IPS-11a (cell line): ENCODE results near the gene ZFAND6.
"Not testable (repeated sequence)": the region's sequence is repeated elsewhere in the genome, so short reads cannot be mapped to it uniquely, and the experiment has no call there.

Experiments
- H3K4me3 ChIP-seq: one replicate; pipeline ENCODE4 v1.5.1; 2013; ENCODE audit warnings: low read depth, low read length, control low read depth

Gene ZFAND6

DNA sequence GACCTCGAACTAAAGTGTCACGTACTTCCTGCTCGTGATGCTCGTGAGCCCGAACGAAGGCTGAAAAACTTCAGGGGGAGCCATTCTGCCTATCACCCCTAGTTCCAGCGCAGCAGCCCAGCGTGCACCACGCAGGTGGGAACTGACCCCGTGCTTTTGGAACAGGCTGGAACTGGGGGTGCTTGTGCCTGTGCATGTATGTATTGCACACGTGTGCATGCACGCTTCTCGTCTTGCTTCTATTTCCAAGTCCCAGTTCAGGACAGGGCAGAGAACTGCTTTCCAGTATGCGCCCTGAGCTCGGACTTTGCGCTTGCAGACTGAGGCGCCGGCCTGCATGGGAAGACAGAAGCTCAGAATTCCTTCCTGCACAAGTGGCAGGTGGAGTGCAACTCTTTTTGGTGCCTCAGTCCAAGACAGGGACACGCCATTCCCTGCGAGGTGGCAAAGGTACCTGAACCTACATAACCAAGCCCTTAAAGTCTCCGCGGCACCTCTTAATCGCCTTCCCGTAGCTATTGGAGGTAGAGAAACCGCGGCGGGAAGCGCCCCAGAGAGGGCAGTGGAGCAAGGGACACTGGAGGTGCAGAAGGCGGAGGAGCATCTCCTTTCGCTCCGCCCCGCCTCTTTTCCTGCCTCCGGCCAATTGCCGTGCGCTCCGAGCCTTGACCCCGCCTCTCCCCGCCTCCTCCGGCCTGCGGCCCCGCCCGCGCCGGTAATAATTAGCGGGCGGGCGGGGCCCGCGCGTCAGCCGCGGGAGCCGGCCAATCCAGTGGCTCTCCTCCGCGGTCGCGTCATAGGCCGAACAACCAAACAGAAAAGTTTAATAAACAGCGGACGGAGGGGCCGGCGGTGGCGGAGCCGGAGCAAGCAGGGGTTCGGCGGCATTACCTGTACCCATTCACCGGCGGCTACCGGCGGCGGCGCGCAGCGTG is at the start of gene ZFAND6:
TSS of gene ZFAND6 (plus strand) at position 826 of the 935 bp plus-strand sequence. CDS start 60,669 bp downstream, outside the sequence.
- peak within 1 kb of the TSS; percentile 83 for H3K4me3 ChIP-seq

DNA sequence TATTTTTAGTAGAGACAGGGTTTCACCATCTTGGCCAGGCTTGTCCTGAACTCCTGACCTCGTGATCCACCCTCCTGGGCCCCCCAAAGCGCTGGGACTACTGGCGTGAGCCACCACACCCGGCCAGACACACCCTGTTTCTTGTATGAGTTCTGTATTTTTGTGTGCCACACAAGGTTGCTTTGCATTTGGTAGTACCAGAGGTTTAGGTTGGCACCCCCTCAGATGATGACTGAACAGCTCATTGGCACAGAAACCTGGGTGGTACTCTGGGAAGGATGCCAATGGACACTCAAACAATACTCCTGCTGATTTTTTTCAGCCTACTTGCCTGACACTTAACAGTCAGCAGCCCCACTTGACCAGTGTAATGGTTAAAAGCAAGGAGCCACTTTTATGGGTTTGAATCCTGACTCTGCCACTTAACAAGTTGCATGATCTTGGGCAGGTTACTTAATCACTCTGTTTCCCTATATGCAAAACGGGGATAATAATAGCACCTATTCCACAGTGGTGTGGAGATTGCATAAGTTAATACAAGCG is 49.3 kb upstream of the ZFAND6 start:
- H3K4me3 ChIP-seq = no peak overlapping the region

DNA sequence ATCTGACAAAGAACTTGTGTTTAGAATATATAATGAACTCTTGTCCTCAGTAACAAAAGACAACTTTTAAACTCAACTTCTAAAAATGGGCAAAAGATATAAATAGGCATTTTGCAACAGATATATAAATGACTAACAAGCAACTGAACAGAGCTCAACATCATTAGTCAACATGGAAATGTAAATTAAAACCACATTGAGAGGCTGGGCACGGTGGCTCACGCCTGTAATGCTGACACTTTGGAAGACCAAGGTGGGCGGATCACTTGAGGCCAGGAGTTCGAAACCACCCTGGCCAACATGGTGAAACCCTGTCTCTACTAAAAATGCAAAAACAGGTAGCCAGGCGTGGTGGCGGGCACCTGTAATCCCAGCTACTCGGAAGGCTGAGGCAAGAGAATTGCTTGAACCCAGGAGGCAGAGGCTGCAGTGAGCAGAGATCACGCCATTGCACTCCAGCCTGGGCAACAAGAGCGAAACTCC is 48.4 kb upstream of the ZFAND6 start:
- not testable (repeated sequence) for H3K4me3 ChIP-seq

DNA sequence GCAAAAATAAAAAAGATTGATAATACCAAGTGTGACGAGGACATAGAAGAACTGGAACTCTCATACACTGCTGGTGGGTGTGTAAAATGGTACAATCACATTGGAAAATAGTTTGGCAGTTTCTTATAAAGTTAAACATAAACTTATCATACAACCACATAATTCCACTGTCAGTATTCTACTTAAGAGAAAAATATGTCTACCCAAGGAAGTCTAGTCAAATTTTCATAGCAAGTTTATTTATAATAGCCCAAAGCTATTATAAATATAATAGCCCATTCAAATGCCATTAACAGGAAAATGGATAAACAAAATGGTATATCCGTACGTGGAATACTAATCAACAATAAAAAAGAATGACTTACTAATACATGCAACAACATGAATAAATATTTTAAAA is 47.9 kb upstream of the ZFAND6 start:
- no peak overlapping the region for H3K4me3 ChIP-seq

DNA sequence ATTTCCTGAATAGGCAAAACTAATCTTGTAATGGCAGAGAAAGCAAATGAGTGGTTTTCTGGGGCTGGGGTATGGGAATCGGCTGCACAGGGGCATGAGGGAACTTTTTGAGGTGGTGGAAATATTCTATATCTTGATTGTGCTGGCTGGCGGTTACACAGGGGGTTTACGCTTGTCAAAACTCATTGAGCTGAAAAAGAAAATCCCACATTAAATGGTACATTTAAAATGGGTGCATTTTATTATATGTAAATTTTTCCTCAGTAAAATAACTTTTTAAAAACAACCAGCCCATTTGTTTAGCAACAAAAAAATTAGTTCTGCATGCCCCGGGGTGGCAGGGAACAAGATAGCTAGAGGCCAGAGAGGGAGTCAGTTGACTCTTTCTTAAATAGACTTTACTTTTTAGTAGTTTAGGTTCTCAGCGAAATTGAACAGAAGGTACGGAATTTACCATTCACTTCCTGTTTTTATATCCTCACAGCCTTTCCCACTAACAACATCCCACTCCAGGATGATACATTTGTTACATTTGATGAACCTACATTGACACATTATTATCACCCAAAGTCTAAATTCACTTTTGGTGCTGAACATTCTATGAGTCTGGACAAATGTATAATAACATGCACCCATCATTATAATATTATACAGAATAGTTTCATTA is 47.3 kb upstream of the ZFAND6 start:
- no peak overlapping the region for H3K4me3 ChIP-seq

DNA sequence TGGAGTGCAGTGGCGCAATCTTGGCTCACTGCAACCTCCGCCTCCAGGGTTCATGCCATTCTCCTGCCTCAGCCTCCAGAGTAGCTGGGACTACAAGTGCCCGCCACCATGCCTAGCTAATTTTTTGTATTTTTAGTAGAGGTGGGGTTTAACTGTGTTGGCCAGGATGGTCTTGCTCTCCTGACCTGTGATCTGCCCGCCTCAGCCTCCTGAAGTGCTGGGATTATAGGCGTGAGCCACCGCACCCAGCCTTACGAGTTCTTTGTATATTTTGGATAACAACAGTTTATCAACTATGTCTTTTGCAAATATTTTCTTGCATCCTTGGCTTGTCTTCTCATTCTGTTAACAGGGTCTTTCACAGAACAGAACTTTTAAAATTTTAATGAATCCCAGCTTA is 45.3 kb upstream of the ZFAND6 start:
- H3K4me3 ChIP-seq = not testable (repeated sequence)

DNA sequence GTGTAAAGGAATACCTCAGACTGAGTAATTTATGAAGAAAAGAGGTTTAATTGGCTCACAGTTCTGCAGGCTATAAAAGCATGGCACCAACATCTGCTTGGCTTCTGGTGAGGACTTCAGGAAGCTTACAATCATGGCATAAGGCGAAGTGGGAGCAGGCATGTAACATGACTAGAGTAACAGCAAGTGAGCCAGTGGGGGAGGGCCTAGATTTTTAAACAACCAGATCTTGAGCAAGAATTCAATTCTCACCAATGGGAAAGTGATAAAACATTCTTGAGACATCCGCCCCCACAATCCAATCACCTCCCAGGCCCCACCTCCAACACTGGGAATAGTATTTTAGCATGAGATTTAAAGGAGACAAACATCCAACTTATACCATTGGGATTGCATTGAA is 44.3 kb upstream of the ZFAND6 start:
- H3K4me3 ChIP-seq = no peak overlapping the region

DNA sequence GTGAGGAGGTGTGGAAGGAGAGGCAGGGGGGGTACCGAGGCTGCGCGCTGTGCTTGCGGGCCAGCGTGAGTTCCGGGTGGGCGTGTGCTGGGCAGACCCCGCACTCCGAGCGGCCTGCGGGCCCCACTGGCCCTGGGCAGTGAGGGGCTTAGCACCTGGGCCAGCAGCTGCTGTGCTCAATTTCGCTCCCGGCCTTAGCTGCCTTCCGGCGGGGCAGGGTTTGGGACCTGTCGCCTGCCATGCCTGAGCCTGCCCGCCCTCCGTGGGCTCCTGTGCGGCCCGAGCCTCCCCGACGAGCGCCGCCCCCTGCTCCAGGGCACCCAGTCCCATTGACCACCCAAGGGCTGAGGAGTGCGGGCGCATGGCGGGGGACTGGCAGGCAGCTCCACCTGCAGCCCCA is 43.0 kb upstream of the ZFAND6 start:
- not testable (repeated sequence) for H3K4me3 ChIP-seq

DNA sequence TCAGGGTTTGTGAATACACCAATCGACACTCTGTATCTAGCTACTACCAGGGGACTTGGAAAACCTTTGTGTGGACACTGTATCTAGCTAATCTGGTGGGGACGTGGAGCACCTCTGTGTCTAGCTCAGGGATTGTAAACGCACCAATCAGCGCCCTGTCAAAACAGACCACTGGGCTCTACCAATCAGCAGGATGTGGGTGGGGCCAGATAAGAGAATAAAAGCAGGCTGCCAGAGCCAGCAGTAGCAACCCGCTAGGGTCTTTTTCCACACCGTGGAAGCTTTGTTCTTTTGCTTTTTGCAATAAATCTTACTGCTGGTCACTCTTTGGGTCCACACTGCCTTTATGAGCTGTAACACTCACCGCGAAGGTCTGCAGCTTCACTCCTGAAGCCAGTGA is 42.3 kb upstream of the ZFAND6 start:
- H3K4me3 ChIP-seq = not testable (repeated sequence)

DNA sequence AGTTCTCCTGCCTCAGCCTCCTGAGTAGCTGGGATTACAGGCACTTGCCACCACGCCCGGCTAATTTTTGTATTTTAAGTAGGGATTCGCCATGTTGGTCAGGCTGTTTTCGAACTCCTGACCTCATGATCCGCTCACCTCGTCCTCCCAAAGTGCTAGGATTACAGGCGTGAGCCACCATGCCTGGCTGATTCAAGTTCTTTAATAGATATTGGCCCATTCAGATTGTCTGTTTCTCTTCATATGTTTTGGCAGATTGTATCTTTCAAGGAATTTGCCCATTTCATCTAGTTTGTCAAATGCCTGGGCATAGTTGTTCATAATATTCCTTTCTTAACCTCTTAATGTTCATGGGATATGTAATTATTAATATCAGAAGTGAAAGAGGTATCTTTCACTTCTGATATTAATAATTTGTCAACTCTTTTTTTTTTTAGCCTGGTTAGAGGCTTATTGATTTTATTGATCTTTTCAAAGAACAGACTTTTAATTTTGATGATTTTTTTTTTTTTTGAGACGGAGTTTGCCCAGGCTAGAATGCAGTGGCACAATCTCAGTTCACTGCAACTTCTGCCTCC is 40.2 kb upstream of the ZFAND6 start:
- no peak overlapping the region for H3K4me3 ChIP-seq

DNA sequence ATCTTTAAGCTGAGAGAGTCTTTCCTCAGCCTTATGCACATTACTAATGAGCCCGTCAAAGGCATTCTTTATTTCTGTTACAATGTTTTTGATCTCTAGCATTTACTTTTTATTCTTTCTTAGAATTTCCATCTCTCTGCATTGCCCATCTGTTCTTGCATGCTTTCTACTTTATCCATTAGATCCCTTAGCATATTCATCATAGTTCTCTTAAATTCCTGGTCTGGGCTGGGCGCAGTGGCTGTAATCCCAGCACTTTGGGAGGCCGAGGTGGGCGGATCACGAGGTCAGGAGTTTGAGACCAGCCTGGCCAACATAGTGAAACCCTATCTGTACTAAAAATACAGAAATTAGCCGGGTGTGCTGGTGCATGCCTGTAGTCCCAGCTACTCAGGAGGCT is 39.3 kb upstream of the ZFAND6 start:
- not testable (repeated sequence) for H3K4me3 ChIP-seq

DNA sequence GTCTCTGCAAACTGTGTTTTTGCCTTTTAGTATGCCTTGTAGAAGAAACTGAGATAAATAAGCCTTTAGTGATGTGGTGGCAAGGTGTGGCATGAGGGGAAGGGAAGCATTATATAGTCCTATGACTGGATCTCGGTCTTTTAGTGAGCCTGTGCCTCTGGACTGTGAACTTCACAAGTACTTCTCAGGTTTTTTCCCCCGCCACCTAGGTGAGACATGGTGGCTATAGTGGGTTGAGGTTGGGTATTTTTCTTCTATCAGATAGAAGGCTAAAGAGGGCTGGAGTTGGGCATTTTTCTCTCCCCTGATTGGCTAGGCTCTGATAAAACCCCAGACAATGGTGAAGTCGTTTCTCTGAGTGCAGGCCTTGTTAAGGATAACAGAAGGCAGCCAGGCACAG is 38.7 kb upstream of the ZFAND6 start:
- no peak overlapping the region for H3K4me3 ChIP-seq

DNA sequence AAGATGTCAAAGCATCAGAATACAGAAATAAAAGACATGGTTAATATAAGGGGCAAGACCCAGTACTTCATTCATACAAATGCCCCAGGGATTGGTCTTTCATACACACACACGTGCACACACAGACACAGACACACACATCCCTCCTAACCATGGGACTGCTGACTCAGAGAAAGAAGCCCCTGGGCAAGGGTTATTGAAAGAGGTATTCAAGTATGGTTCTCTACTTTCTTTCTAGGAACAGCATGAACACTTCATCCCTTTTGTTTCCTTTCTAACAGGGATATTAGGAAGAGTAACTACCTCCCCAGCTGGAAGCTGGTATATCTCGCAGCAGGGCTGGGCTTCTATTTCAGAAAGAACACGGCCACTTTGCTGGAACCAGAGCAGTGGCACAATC is 33.2 kb upstream of the ZFAND6 start:
- no peak overlapping the region for H3K4me3 ChIP-seq

DNA sequence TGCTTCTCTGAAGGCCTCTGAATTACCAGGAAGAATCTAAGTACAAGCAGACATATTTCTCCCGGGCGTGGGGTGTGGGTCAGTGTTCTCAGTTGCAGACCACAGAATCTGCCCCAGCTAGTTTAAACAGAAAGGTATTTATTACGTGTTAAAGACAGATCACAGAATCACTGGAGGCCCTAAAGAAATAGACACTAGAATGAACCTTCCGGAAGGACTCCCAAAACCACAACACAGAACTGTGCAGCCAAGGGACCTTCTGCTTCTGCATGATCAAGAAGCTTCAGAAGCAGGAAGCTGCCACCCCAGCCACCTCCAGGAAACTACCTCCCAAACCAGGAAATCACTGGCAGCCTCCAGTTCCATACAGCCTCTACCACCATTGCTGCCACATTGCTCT is 32.7 kb upstream of the ZFAND6 start:
- no peak overlapping the region for H3K4me3 ChIP-seq

DNA sequence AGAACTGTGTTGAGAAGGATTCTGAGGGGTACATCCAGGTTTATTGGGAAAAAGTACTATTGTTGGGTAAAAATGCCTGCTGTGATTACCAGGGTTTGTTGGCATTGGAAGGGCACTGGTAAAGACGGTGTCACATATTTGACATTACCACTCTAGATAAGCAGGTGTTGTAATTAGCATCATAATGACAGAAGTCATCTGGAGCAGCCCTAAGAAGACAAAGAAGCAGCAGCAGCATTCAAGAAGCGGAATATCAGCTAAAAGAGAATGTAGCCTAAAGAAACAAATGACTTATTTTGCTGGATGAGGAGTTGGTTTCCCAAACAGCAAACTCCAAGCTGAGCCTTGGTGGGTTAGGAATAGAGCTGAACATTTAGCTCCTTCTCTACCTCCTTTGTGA is 30.5 kb upstream of the ZFAND6 start:
- H3K4me3 ChIP-seq = no peak overlapping the region

DNA sequence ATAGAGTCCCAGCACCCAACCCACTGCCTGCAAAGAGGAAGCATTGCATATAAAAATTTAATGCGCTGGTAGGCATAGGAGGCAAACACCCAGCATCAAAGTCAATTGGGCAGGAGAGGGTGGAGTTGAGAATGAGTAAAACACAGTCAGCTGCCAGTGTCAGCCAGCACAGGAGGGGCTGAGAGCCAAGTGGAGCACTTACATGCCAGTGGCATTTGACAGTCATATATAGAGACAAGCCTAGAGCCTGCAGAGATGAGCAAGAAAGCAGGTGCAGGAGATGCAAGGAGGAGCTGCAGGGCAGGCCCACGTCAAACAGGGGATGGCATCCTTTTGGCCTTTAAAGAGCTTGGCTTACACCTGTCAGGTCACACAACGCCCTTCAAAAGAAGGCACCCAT is 27.6 kb upstream of the ZFAND6 start:
- H3K4me3 ChIP-seq = no peak overlapping the region

DNA sequence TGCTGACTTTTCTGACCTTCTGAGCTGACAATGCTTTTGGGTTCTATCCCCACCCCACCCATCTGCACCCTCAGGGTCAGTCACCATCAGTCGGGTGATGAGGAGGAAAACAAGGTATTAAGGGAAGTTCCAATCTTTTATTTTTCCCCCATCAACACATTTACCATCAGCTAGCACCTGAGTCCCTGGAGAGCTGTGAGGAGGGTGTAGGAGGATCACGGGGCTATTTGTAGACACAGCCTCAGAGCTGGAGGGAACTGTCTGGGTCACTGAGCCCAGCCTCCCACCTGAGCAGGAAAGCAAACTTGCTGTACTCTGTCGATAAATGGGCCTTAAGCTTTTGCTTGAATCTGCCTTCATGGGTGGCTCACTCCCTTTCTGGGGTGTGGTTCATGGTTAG is 24.8 kb upstream of the ZFAND6 start:
- no peak overlapping the region for H3K4me3 ChIP-seq

DNA sequence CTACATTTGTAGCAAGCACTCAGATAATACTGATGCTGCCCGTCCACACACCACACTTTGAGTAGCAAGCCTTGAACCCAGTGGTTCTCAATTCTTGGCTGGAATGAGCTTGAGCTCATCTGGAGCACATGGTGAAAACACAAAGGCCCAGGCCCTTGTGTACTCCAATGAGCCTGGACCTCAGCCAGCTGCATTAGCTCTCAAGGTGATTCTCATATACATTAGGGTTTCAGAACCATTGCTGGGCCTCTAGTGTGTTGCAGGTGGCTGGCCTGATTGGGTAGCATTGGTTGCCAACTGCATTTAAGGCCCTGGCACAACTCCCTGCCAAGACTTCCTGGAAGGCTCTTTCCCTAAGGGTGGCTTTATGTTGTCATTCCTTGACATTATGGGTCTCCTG is 23.4 kb upstream of the ZFAND6 start:
- H3K4me3 ChIP-seq = no peak overlapping the region

DNA sequence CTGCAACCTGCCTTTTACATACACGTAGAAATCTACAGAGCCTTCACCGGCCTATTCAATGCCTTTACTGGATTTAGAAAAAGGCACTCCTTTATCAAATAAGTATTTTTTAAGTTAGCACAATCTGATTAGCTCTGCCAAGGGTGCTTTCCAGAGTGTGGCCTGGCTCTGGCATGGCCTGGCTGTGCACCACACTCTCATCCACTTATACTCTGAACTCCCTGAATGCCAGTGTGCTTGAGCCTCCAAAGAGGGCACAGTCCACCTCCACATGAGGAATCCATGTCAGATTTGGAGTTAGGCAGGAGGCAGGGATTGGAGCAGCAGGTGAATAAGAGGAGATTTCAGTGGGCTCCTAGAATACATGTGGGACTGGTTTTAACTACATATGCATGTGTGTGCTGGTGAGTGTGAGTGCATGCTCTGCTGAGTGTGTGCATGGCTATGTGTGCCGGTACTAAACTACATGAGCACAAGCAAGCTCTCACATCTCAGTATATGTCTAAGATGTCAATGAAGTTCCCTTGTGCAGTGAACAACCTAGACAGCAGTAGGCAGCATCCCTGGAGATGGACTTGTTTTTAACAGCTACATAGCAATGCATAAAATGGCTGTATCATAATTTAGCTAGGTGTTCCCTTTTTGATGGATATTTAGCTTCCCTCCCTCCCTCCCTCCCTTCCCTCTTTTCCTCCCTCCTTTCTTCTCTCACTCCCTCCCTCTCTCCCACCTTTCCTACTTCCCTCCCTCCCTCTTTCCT is 17.8 kb upstream of the ZFAND6 start:
- no peak overlapping the region for H3K4me3 ChIP-seq

DNA sequence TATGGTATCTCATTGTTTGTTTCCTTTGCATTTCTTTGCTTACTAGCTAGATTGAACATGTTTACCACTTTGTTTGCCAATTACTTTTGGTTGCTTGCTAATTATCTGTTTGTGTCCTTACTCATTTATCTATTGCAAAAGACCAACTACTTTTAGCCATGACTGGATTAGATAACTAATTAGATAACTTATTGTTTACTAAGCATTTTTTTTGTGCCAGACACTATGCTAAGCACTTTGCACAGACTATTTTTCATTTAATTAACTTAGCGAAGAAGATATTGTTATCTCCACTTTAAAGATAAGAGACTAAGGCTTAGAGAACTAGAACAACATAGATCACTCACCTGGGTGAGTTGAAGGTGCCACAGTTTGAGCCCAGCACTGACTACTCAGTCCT is 16.9 kb upstream of the ZFAND6 start:
- H3K4me3 ChIP-seq = no peak overlapping the region

DNA sequence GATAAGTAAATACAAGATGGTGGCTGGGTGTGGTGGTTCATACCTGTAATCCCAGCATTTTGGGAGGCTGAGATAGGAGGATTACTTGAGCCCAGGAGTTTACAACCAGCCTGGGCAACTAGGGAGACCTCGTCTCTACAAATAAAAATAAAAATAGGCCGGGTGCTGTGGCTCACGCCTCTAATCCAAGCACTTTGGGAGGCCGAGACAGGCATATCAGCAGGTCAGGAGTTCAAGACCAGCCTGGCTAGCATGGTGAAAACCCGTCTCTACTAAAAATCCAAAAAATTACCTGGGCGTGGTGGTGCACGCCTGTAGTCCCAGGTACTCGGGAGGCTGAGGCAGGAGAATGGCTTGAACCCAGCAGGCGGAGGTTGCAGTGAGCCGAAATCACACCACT is 14.3 kb upstream of the ZFAND6 start:
- H3K4me3 ChIP-seq = not testable (repeated sequence)
